Measurements from ENCODE around the gene CRTAC1.

DNA sequence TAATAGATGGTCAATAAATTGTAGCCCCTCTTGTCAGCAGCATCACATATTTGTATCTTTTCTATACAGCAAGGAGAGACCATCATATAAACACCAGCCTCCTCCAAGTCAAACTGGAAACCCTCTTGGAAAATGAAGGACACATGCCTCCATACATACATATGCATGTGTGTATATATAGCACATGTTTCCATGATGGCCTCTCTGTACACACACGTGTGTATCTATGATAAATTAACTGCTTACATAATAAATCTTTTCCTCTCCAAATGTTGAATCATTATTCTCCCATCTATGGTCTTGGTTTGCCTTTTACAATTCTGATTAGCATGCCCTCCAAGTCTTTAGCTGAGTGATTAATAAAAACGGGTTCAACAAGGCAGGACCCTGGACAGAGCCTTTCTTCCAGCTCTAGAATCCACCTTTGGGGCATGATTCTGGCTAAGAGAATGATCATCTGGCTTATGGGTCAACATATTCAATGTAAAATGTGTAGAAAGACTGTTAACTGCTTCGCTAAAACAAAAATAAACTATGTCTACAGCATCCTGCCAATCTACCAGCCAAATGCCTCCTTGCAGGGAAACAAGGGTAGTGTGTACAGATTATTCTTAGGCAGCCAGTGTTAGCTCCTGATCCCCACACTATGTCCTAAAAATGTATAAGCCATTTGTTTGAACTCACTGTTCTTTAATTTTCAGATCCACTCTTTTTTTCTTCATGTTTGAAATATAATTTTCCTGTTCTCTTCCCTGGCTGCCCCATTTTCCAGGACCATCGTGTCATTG, 70.0 kb downstream of the CRTAC1 start:
- TF ChIP-seq, protein P1, sequence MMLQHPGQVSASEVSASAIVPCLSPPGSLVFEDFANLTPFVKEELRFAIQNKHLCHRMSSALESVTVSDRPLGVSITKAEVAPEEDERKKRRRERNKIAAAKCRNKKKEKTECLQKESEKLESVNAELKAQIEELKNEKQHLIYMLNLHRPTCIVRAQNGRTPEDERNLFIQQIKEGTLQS (IDR thresholded peaks at IDR 0.05) = no peak
- TF ChIP-seq, protein P2, sequence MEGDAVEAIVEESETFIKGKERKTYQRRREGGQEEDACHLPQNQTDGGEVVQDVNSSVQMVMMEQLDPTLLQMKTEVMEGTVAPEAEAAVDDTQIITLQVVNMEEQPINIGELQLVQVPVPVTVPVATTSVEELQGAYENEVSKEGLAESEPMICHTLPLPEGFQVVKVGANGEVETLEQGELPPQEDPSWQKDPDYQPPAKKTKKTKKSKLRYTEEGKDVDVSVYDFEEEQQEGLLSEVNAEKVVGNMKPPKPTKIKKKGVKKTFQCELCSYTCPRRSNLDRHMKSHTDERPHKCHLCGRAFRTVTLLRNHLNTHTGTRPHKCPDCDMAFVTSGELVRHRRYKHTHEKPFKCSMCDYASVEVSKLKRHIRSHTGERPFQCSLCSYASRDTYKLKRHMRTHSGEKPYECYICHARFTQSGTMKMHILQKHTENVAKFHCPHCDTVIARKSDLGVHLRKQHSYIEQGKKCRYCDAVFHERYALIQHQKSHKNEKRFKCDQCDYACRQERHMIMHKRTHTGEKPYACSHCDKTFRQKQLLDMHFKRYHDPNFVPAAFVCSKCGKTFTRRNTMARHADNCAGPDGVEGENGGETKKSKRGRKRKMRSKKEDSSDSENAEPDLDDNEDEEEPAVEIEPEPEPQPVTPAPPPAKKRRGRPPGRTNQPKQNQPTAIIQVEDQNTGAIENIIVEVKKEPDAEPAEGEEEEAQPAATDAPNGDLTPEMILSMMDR (IDR thresholded peaks at IDR 0.05; ENCODE audit: low read depth, low read length, missing input control) = no peak
- TF ChIP-seq HNF4G (IDR thresholded peaks at IDR 0.05) (no peak), RAD21 (IDR thresholded peaks at IDR 0.05) (no peak), EGR1 (IDR thresholded peaks at IDR 0.05; ENCODE audit: low read depth in 2 of 2) (no peak), HNF4A (conservative IDR thresholded peaks at IDR 0.05) (no peak), YY1 (IDR thresholded peaks at IDR 0.05) (no peak), TAF1 (conservative IDR thresholded peaks at IDR 0.05) (no peak), GABPA (IDR thresholded peaks at IDR 0.05 in 1 of 2, conservative IDR thresholded peaks at IDR 0.05 in 1 of 2) (no peak), RXRA (IDR thresholded peaks at IDR 0.05) (no peak), JUND (IDR thresholded peaks at IDR 0.05) (no peak)
- TF ChIP-seq, protein P3, sequence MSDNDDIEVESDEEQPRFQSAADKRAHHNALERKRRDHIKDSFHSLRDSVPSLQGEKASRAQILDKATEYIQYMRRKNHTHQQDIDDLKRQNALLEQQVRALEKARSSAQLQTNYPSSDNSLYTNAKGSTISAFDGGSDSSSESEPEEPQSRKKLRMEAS (IDR thresholded peaks at IDR 0.05) = no peak
- TF ChIP-seq, protein P4, sequence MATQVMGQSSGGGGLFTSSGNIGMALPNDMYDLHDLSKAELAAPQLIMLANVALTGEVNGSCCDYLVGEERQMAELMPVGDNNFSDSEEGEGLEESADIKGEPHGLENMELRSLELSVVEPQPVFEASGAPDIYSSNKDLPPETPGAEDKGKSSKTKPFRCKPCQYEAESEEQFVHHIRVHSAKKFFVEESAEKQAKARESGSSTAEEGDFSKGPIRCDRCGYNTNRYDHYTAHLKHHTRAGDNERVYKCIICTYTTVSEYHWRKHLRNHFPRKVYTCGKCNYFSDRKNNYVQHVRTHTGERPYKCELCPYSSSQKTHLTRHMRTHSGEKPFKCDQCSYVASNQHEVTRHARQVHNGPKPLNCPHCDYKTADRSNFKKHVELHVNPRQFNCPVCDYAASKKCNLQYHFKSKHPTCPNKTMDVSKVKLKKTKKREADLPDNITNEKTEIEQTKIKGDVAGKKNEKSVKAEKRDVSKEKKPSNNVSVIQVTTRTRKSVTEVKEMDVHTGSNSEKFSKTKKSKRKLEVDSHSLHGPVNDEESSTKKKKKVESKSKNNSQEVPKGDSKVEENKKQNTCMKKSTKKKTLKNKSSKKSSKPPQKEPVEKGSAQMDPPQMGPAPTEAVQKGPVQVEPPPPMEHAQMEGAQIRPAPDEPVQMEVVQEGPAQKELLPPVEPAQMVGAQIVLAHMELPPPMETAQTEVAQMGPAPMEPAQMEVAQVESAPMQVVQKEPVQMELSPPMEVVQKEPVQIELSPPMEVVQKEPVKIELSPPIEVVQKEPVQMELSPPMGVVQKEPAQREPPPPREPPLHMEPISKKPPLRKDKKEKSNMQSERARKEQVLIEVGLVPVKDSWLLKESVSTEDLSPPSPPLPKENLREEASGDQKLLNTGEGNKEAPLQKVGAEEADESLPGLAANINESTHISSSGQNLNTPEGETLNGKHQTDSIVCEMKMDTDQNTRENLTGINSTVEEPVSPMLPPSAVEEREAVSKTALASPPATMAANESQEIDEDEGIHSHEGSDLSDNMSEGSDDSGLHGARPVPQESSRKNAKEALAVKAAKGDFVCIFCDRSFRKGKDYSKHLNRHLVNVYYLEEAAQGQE (IDR thresholded peaks at IDR 0.05) = no peak
- TF ChIP-seq, protein P5, sequence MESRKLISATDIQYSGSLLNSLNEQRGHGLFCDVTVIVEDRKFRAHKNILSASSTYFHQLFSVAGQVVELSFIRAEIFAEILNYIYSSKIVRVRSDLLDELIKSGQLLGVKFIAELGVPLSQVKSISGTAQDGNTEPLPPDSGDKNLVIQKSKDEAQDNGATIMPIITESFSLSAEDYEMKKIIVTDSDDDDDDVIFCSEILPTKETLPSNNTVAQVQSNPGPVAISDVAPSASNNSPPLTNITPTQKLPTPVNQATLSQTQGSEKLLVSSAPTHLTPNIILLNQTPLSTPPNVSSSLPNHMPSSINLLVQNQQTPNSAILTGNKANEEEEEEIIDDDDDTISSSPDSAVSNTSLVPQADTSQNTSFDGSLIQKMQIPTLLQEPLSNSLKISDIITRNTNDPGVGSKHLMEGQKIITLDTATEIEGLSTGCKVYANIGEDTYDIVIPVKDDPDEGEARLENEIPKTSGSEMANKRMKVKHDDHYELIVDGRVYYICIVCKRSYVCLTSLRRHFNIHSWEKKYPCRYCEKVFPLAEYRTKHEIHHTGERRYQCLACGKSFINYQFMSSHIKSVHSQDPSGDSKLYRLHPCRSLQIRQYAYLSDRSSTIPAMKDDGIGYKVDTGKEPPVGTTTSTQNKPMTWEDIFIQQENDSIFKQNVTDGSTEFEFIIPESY (IDR thresholded peaks at IDR 0.05) = no peak

Measured in liver (tissue), 3 donors.